SK-N-SH treated with all-trans-retinoic acid at 6 μM for 48 hours (cell line): Measurements from ENCODE around the gene ATG10.

ENCODE experiments used
- ATAC-seq: fragments of 200-7000 bp; cut with Tn5 transposase; 3 replicates; pipeline ENCODE4 v1.9.1; 2020; ENCODE audit warnings: mild to moderate bottlenecking, moderate library complexity
- ARNTL ChIP-seq: fragments of 450-650 bp; formaldehyde crosslinking; IDR thresholded peaks from 2 replicates; pipeline ENCODE4 v1.5.0; 2020; ENCODE audit warnings: low read depth, mild to moderate bottlenecking, moderate library complexity, borderline replicate concordance
- BACH2 ChIP-seq: fragments of 250-450 bp; sonication (Bioruptor Pico); IDR thresholded peaks from 2 replicates; pipeline ENCODE4 v1.9.0; 2021; ENCODE audit warnings: mild to moderate bottlenecking, borderline replicate concordance
- CSDC2 ChIP-seq: fragments of 250-450 bp; sonication (Bioruptor Pico); IDR thresholded peaks from 2 replicates; pipeline ENCODE4 v1.5.0; 2020; ENCODE audit warnings: mild to moderate bottlenecking, moderate library complexity
- ESRRG ChIP-seq: fragments of 250-450 bp; sonication (Bioruptor Pico); IDR thresholded peaks from 2 replicates; pipeline ENCODE4 v1.6.1; 2021; ENCODE audit warnings: mild to moderate bottlenecking
- GLIS3 ChIP-seq: fragments of 250-450 bp; sonication (Bioruptor Pico); IDR thresholded peaks from 2 replicates; pipeline ENCODE4 v1.5.0; 2020; ENCODE audit warnings: mild to moderate bottlenecking, moderate library complexity
- ISL1 ChIP-seq: fragments of 250-450 bp; sonication (Bioruptor Pico); IDR thresholded peaks from 2 replicates; pipeline ENCODE4 v2.1.2; 2022; ENCODE audit warnings: mild to moderate bottlenecking, moderate library complexity
- OSR1 ChIP-seq: fragments of 250-450 bp; sonication (Bioruptor Pico); IDR thresholded peaks from 2 replicates; pipeline ENCODE4 v1.8.0; 2022; ENCODE audit warnings: moderate library complexity, mild to moderate bottlenecking, inconsistent platforms
- PPARA ChIP-seq: fragments of 250-450 bp; sonication (Bioruptor Pico); IDR thresholded peaks from 2 replicates; pipeline ENCODE4 v1.5.0; 2020; ENCODE audit warnings: mild to moderate bottlenecking, borderline replicate concordance
- SNAI2 ChIP-seq: fragments of 250-450 bp; sonication (Bioruptor Pico); IDR thresholded peaks from 2 replicates; pipeline ENCODE4 v1.5.0; 2020; ENCODE audit warnings: mild to moderate bottlenecking, moderate library complexity
- TCF4 ChIP-seq: fragments of 250-450 bp; sonication (Bioruptor Pico); IDR thresholded peaks from 2 replicates; pipeline ENCODE4 v1.8.0; 2021; ENCODE audit warnings: mild to moderate bottlenecking, moderate library complexity, borderline replicate concordance
- TOX ChIP-seq: fragments of 250-450 bp; sonication (Bioruptor Pico); IDR thresholded peaks from 2 replicates; pipeline ENCODE4 v1.8.0; 2021; ENCODE audit warnings: mild to moderate bottlenecking, moderate library complexity, borderline replicate concordance
- ZC3H10 ChIP-seq: fragments of 250-450 bp; sonication (Bioruptor Pico); IDR thresholded peaks from 2 replicates; pipeline ENCODE4 v1.5.1; 2021; ENCODE audit warnings: mild to moderate bottlenecking, moderate library complexity
- ZFP3 ChIP-seq: fragments of 250-450 bp; sonication (Bioruptor Pico); IDR thresholded peaks from 2 replicates; pipeline ENCODE4 v1.5.0; 2020; ENCODE audit warnings: mild to moderate bottlenecking, moderate library complexity
- ZNF565 ChIP-seq: fragments of 450-650 bp; formaldehyde crosslinking; conservative IDR thresholded peaks from 2 replicates; pipeline ENCODE4 v1.5.0; 2020; ENCODE audit warnings: low read depth, mild to moderate bottlenecking, moderate library complexity
- ZNF70 ChIP-seq: fragments of 450-650 bp; formaldehyde crosslinking; IDR thresholded peaks from 2 replicates; pipeline ENCODE4 v1.5.0; 2020; ENCODE audit warnings: mild to moderate bottlenecking, moderate library complexity
- ZNF8 ChIP-seq: fragments of 450-650 bp; formaldehyde crosslinking; IDR thresholded peaks from 2 replicates; pipeline ENCODE4 v1.5.0; 2020; ENCODE audit warnings: mild to moderate bottlenecking, moderate library complexity
- TF ChIP-seq, protein P1 (sequence below): fragments of 250-450 bp; sonication (Bioruptor Pico); IDR thresholded peaks from 2 replicates; pipeline ENCODE4 v1.8.0; 2020; ENCODE audit warnings: mild to moderate bottlenecking, moderate library complexity, borderline replicate concordance
- TF ChIP-seq, protein P2 (sequence below): fragments of 250-450 bp; sonication (Bioruptor Pico); IDR thresholded peaks from 2 replicates; pipeline ENCODE4 v1.5.1; 2021; ENCODE audit warnings: mild to moderate bottlenecking, moderate library complexity
- TF ChIP-seq, protein P3 (sequence below): fragments of 250-450 bp; sonication (Bioruptor Pico); IDR thresholded peaks from 2 replicates; pipeline ENCODE4 v1.8.0; 2021; ENCODE audit warnings: low read depth, mild to moderate bottlenecking, moderate library complexity, borderline replicate concordance
- TF ChIP-seq, protein P4 (sequence below): fragments of 250-450 bp; sonication (Bioruptor Pico); IDR thresholded peaks from 2 replicates; pipeline ENCODE4 v1.5.0; 2020; ENCODE audit warnings: mild to moderate bottlenecking, moderate library complexity
- TF ChIP-seq, protein P5 (sequence below): fragments of 250-450 bp; sonication (Bioruptor Pico); IDR thresholded peaks from 2 replicates; pipeline ENCODE4 v1.5.1; 2020; ENCODE audit warnings: low read depth, mild to moderate bottlenecking, moderate library complexity

The ATG10 gene

DNA sequence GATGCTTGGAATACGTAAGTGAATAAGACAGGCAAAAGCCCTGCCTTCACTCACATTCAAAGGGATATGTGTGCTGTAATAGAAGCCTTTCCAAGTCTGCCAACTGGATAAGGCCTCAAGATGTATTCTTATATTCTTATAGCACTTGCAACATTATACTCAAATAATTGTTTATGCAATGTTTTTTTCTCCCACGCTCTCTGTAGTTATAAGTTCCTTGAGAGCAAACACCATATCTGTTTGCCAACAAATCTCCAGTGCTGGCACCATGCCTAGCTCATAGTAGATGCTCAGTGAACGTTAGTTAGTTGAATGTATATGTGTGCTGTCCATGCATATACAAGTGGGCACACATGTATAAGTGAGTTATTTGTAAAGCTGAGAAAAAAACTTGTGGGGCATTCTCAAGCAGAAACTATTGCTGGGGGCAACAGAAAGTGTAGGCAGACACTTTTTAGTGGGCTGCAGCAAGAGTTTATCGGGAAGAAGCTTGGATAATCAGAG lies 181.2 kb downstream of the ATG10 start:
- ATAC-seq: no peak
- no peak for TF ChIP-seq SNAI2 (CRISPR knock-in tag)

DNA sequence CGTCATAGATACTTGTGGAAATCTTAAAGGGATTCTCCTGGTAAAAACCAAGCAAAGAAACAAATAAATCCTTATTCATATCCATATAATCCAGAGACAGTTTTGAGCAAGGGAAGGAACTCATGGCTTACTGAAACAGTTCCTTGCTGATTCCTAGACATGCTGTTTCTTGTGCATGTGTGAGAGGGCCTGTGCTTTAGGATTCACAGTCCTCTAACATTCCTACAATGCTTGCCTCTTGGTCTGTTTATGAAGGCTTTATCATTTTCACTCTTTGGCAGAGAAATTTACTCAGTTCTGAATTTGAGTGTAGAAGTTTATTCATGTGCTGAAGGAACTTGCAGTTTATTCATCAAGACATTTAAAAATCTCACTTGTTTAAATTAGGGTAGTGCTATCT lies 183.0 kb downstream of the ATG10 start:
- ATAC-seq: no peak
- TF ChIP-seq BACH2 (CRISPR knock-in tag): no peak
- no peak for TF ChIP-seq ZFP3 (CRISPR knock-in tag)
- TF ChIP-seq, protein P1, sequence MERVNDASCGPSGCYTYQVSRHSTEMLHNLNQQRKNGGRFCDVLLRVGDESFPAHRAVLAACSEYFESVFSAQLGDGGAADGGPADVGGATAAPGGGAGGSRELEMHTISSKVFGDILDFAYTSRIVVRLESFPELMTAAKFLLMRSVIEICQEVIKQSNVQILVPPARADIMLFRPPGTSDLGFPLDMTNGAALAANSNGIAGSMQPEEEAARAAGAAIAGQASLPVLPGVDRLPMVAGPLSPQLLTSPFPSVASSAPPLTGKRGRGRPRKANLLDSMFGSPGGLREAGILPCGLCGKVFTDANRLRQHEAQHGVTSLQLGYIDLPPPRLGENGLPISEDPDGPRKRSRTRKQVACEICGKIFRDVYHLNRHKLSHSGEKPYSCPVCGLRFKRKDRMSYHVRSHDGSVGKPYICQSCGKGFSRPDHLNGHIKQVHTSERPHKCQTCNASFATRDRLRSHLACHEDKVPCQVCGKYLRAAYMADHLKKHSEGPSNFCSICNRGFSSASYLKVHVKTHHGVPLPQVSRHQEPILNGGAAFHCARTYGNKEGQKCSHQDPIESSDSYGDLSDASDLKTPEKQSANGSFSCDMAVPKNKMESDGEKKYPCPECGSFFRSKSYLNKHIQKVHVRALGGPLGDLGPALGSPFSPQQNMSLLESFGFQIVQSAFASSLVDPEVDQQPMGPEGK: no peak
- TF ChIP-seq ZNF8 (CRISPR knock-in tag): no peak
- TF ChIP-seq, protein P2, sequence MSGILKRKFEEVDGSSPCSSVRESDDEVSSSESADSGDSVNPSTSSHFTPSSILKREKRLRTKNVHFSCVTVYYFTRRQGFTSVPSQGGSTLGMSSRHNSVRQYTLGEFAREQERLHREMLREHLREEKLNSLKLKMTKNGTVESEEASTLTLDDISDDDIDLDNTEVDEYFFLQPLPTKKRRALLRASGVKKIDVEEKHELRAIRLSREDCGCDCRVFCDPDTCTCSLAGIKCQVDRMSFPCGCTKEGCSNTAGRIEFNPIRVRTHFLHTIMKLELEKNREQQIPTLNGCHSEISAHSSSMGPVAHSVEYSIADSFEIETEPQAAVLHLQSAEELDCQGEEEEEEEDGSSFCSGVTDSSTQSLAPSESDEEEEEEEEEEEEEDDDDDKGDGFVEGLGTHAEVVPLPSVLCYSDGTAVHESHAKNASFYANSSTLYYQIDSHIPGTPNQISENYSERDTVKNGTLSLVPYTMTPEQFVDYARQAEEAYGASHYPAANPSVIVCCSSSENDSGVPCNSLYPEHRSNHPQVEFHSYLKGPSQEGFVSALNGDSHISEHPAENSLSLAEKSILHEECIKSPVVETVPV: no peak
- no peak for TF ChIP-seq ZNF565 (CRISPR knock-in tag)
- no peak for TF ChIP-seq TOX
- TF ChIP-seq ZNF70: no peak
- no peak for TF ChIP-seq ARNTL (CRISPR knock-in tag)
- TF ChIP-seq TCF4 (CRISPR knock-in tag): no peak
- no peak for TF ChIP-seq SNAI2 (CRISPR knock-in tag)
- no peak for TF ChIP-seq ESRRG (CRISPR knock-in tag)

DNA sequence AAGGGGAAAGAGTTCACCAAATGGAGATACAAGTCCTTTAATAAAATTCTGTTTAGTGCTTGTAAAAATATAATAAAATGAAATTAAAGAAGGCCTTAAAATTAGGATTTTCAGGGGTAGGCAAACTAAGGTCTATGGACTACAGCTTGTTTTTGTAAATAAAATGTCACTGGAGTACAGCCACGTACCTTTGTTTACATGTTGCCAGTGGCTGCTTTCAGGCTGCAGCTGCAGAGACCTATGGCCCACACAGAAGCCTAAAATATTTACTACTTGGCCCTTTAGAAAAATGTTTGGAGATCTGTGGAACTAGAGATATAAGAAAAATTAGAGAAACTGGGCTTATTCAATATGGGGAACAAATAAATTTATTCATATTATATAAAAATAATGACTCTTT lies 183.5 kb downstream of the ATG10 start:
- TF ChIP-seq BACH2 (CRISPR knock-in tag) (no peak), TOX (no peak), OSR1 (CRISPR knock-in tag) (no peak), ISL1 (no peak), ZNF70 (no peak), ZNF565 (CRISPR knock-in tag) (no peak), ESRRG (CRISPR knock-in tag) (no peak), ZC3H10 (CRISPR knock-in tag) (no peak), ARNTL (CRISPR knock-in tag) (no peak), PPARA (CRISPR knock-in tag) (no peak), ZFP3 (CRISPR knock-in tag) (no peak), GLIS3 (CRISPR knock-in tag) (no peak), CSDC2 (CRISPR knock-in tag) (no peak), SNAI2 (CRISPR knock-in tag) (no peak), ZNF8 (CRISPR knock-in tag) (no peak)
- TF ChIP-seq, protein P3, sequence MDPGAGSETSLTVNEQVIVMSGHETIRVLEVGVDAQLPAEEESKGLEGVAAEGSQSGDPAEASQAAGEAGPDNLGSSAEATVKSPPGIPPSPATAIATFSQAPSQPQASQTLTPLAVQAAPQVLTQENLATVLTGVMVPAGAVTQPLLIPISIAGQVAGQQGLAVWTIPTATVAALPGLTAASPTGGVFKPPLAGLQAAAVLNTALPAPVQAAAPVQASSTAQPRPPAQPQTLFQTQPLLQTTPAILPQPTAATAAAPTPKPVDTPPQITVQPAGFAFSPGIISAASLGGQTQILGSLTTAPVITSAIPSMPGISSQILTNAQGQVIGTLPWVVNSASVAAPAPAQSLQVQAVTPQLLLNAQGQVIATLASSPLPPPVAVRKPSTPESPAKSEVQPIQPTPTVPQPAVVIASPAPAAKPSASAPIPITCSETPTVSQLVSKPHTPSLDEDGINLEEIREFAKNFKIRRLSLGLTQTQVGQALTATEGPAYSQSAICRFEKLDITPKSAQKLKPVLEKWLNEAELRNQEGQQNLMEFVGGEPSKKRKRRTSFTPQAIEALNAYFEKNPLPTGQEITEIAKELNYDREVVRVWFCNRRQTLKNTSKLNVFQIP (CRISPR knock-in tag): no peak
- TF ChIP-seq, protein P4, sequence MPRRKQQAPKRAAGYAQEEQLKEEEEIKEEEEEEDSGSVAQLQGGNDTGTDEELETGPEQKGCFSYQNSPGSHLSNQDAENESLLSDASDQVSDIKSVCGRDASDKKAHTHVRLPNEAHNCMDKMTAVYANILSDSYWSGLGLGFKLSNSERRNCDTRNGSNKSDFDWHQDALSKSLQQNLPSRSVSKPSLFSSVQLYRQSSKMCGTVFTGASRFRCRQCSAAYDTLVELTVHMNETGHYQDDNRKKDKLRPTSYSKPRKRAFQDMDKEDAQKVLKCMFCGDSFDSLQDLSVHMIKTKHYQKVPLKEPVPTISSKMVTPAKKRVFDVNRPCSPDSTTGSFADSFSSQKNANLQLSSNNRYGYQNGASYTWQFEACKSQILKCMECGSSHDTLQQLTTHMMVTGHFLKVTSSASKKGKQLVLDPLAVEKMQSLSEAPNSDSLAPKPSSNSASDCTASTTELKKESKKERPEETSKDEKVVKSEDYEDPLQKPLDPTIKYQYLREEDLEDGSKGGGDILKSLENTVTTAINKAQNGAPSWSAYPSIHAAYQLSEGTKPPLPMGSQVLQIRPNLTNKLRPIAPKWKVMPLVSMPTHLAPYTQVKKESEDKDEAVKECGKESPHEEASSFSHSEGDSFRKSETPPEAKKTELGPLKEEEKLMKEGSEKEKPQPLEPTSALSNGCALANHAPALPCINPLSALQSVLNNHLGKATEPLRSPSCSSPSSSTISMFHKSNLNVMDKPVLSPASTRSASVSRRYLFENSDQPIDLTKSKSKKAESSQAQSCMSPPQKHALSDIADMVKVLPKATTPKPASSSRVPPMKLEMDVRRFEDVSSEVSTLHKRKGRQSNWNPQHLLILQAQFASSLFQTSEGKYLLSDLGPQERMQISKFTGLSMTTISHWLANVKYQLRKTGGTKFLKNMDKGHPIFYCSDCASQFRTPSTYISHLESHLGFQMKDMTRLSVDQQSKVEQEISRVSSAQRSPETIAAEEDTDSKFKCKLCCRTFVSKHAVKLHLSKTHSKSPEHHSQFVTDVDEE (CRISPR knock-in tag): no peak
- TF ChIP-seq, protein P5, sequence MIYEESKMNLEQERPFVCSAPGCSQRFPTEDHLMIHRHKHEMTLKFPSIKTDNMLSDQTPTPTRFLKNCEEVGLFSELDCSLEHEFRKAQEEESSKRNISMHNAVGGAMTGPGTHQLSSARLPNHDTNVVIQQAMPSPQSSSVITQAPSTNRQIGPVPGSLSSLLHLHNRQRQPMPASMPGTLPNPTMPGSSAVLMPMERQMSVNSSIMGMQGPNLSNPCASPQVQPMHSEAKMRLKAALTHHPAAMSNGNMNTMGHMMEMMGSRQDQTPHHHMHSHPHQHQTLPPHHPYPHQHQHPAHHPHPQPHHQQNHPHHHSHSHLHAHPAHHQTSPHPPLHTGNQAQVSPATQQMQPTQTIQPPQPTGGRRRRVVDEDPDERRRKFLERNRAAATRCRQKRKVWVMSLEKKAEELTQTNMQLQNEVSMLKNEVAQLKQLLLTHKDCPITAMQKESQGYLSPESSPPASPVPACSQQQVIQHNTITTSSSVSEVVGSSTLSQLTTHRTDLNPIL (CRISPR knock-in tag): no peak
- TF ChIP-seq, protein P1: no peak
- TF ChIP-seq, protein P2: no peak
- no peak for ATAC-seq
